GM23338 (cell line): Measurements from ENCODE around the gene BMAL1. TPM values are rescaled to one million over a fixed set of nuclear protein-coding genes. Genes with fewer than 3 reads are reported as not detected.

ENCODE experiments used
- ATAC-seq: fragments of 200-7000 bp; cut with Tn5 transposase; 3 replicates; pipeline ENCODE4 v1.9.1; 2020
- DNase-seq: peaks from one replicate; pipeline ENCODE4 v3.0.0-alpha.2; 2015; ENCODE audit warnings: low spot score
- H2AFZ ChIP-seq: fragments of 200-600 bp; sonication (generic); 2 replicates; pipeline ENCODE4 v1.8.0; 2016; ENCODE audit warnings: antibody characterized with exemption, mild to moderate bottlenecking, moderate library complexity
- H3F3A ChIP-seq: fragments of 200-600 bp; sonication (generic); replicated peaks from 2 replicates; pipeline ENCODE4 v1.8.0; 2017; ENCODE audit warnings: antibody characterized with exemption, mixed run types, low read depth
- H3K27ac ChIP-seq: fragments of 200-600 bp; sonication (generic); 2 replicates; pipeline ENCODE4 v1.6.1; 2016; ENCODE audit warnings: low read depth
- H3K27me3 ChIP-seq: fragments of 200-600 bp; sonication (generic); 2 replicates; pipeline ENCODE4 v1.8.0; 2016; ENCODE audit warnings: mild to moderate bottlenecking, mixed run types, moderate library complexity; ENCODE audit not compliant: insufficient read depth
- H3K36me3 ChIP-seq: fragments of 200-600 bp; sonication (generic); 2 replicates; pipeline ENCODE4 v1.8.0; 2016; ENCODE audit warnings: mild to moderate bottlenecking; ENCODE audit not compliant: insufficient read depth
- H3K4me1 ChIP-seq: fragments of 200-600 bp; sonication (generic); 2 replicates; pipeline ENCODE4 v1.8.0; 2016; ENCODE audit warnings: mild to moderate bottlenecking, moderate library complexity; ENCODE audit not compliant: insufficient read depth
- H3K4me2 ChIP-seq: fragments of 200-600 bp; sonication (generic); 2 replicates; pipeline ENCODE4 v1.7.1; 2017; ENCODE audit warnings: mixed run types
- H3K4me3 ChIP-seq: fragments of 200-600 bp; sonication (generic); 2 replicates; pipeline ENCODE4 v1.6.1; 2016; ENCODE audit warnings: mixed run types
- H3K79me2 ChIP-seq: fragments of 200-600 bp; sonication (generic); replicated peaks from 2 replicates; pipeline ENCODE4 v1.8.0; 2017; ENCODE audit warnings: mild to moderate bottlenecking; ENCODE audit not compliant: insufficient read depth
- H3K9me2 ChIP-seq: fragments of 200-600 bp; sonication (generic); 2 replicates; pipeline ENCODE4 v1.8.0; 2017; ENCODE audit not compliant: insufficient read depth
- H4K20me1 ChIP-seq: fragments of 200-600 bp; sonication (generic); replicated peaks from 2 replicates; pipeline ENCODE4 v1.8.0; 2017; ENCODE audit warnings: mild to moderate bottlenecking; ENCODE audit not compliant: insufficient read depth
- H3K27ac Mint-ChIP-seq: 2 replicates; pipeline ENCODE4 v1.8.0; 2020; ENCODE audit warnings: inconsistent platforms, mild to moderate bottlenecking, moderate library complexity, mixed read lengths
- H3K27me3 Mint-ChIP-seq: 3 replicates; pipeline ENCODE4 v1.8.0; 2022; ENCODE audit warnings: low read depth, mild to moderate bottlenecking, moderate library complexity, mixed read lengths, inconsistent platforms; ENCODE audit not compliant: insufficient read depth, poor library complexity
- H3K36me3 Mint-ChIP-seq: 3 replicates; pipeline ENCODE4 v1.8.0; 2021; ENCODE audit warnings: low read depth, mild to moderate bottlenecking, inconsistent platforms, moderate library complexity, mixed read lengths
- H3K4me1 Mint-ChIP-seq: 3 replicates; pipeline ENCODE4 v1.8.0; 2020; ENCODE audit warnings: mild to moderate bottlenecking, inconsistent platforms, mixed read lengths
- H3K4me3 Mint-ChIP-seq: 3 replicates; pipeline ENCODE4 v1.8.0; 2021; ENCODE audit warnings: moderate library complexity, mild to moderate bottlenecking, inconsistent platforms, mixed read lengths
- H3K9me3 Mint-ChIP-seq: 3 replicates; pipeline ENCODE4 v1.8.0; 2020; ENCODE audit warnings: moderate library complexity, mild to moderate bottlenecking, inconsistent platforms, mixed read lengths
- CREB1 ChIP-seq: fragments of 250-450 bp; sonication (Bioruptor Pico); IDR thresholded peaks from 2 replicates; pipeline ENCODE4 v1.5.0; 2020; ENCODE audit warnings: low read depth, mild to moderate bottlenecking, moderate library complexity
- CTCF ChIP-seq, 2 experiments: fragments of 200-600 bp in 1 of 2; sonication (generic) in 1 of 2; conservative IDR thresholded peaks; 2 replicates each; pipeline versions ENCODE4 v1.5.1 to v1.6.1; 2016 to 2017; ENCODE audit warnings: antibody characterized with exemption in 2 of 2, low read depth in 2 of 2, mild to moderate bottlenecking in 2 of 2, moderate library complexity in 1 of 2
- EZH2 ChIP-seq: fragments of 200-600 bp; sonication (generic); IDR thresholded peaks from one replicate; pipeline ENCODE4 v1.8.0; 2017; ENCODE audit warnings: antibody characterized with exemption, mild to moderate bottlenecking, low read depth; ENCODE audit not compliant: unreplicated experiment
- EZH2phosphoT487 ChIP-seq: fragments of 200-600 bp; sonication (generic); IDR thresholded peaks from one replicate; pipeline ENCODE4 v1.8.1; 2018; ENCODE audit warnings: antibody characterized with exemption; ENCODE audit not compliant: unreplicated experiment
- JUNB ChIP-seq: IDR thresholded peaks from one replicate; pipeline ENCODE4 v1.6.1; 2016; ENCODE audit warnings: antibody characterized with exemption; ENCODE audit not compliant: unreplicated experiment
- NANOG ChIP-seq: IDR thresholded peaks from 2 replicates; pipeline ENCODE4 v1.6.1; 2016; ENCODE audit warnings: antibody characterized with exemption, borderline replicate concordance
- POLR2AphosphoS5 ChIP-seq: IDR thresholded peaks from 2 replicates; pipeline ENCODE4 v1.6.1; 2016; ENCODE audit warnings: antibody characterized with exemption, low read depth
- REST ChIP-seq: IDR thresholded peaks from one replicate; pipeline ENCODE4 v1.6.1; 2018; ENCODE audit warnings: antibody characterized with exemption; ENCODE audit not compliant: unreplicated experiment
- STAT1 ChIP-seq: IDR thresholded peaks from one replicate; pipeline ENCODE4 v1.6.1; 2016; ENCODE audit warnings: antibody characterized with exemption; ENCODE audit not compliant: unreplicated experiment
- ZNF331 ChIP-seq: fragments of 250-450 bp; sonication (Bioruptor Pico); IDR thresholded peaks from 2 replicates; pipeline ENCODE4 v1.5.0; 2020; ENCODE audit warnings: low read depth, mild to moderate bottlenecking, moderate library complexity
- ZNF462 ChIP-seq: fragments of 250-450 bp; sonication (Bioruptor Pico); IDR thresholded peaks from 2 replicates; pipeline ENCODE4 v1.5.0; 2020; ENCODE audit warnings: mild to moderate bottlenecking, moderate library complexity
- polyA plus RNA-seq: library from polyadenylated mRNA; unstranded; fragments of >200 nt; fragmentation: Nextera tagmentation; extraction: Ambion mirVana; gene quantifications from 2 replicates; pipeline ENCODE4 v1.2.1, GENCODE V29; 2016
- total RNA-seq: library from RNA; depleted of rRNA; stranded (reverse); fragments of >200 nt; shearing (Covaris generic); gene quantifications from 2 replicates; pipeline ENCODE4 v1.2.3, GENCODE V29; 2014

BMAL1 gene
- total and polyA plus RNA-seq, 2 experiments from 2014 or later = 5.1 to 7.2 TPM

- Histone ChIP-seq H3K4me2 (no peak overlapping the region), H3K4me1 (no peaks in the 10 kb centered on the region), H3K27ac (no peak overlapping the region), H3K9me2 (0 out of 2 replicates have a peak, but pooled peaks cover 2% of the 10 kb centered on the region), H4K20me1 (no peaks in the 10 kb centered on the region), H3K27me3 (no peaks in the 10 kb centered on the region), H3K36me3 (no peaks in the 10 kb centered on the region), H3K79me2 (no peaks in the 10 kb centered on the region), H3F3A (no peaks in the 10 kb centered on the region), H2AFZ (no peak overlapping the region), H3K4me3 (no peak overlapping the region)
- Mint-ChIP-seq H3K4me1 (peaks cover 17% of the 10 kb centered on the region), H3K27me3 (peaks cover 7% of the 10 kb centered on the region), H3K36me3 (no peaks in the 10 kb centered on the region), H3K27ac (no peak overlapping the region), H3K9me3 (no peaks in the 10 kb centered on the region), H3K4me3 (no peak overlapping the region)
- DNase-seq = no peak
- ATAC-seq = no peak
- TF ChIP-seq EZH2phosphoT487 = no peak
- TF ChIP-seq STAT1 = no peak
Measured at GRCh38 chr11:13301522-13301921, 23.9 kb downstream of the BMAL1 start.

GRCh38 chr11:13302420-13302958 is 24.9 kb downstream of the BMAL1 start:
- Histone ChIP-seq H4K20me1 (no peaks in the 10 kb centered on the region), H3K4me3 (no peak overlapping the region), H3K27ac (no peak overlapping the region), H3K36me3 (no peaks in the 10 kb centered on the region), H3K9me2 (0 out of 2 replicates have a peak, but pooled peaks cover 2% of the 10 kb centered on the region), H2AFZ (no peak overlapping the region), H3F3A (no peaks in the 10 kb centered on the region), H3K27me3 (no peaks in the 10 kb centered on the region), H3K4me2 (no peak overlapping the region), H3K79me2 (no peaks in the 10 kb centered on the region), H3K4me1 (no peaks in the 10 kb centered on the region)
- Mint-ChIP-seq H3K36me3 (no peaks in the 10 kb centered on the region), H3K27me3 (peaks cover 7% of the 10 kb centered on the region), H3K9me3 (no peaks in the 10 kb centered on the region), H3K4me1 (peaks cover 11% of the 10 kb centered on the region), H3K4me3 (no peak overlapping the region), H3K27ac (no peak overlapping the region)
- ATAC-seq (no peak), DNase-seq (no peak)
- TF ChIP-seq REST (no peak), POLR2AphosphoS5 (no peak), NANOG (no peak), JUNB (no peak), STAT1 (no peak), EZH2 (no peak), CTCF (conservative IDR thresholded peaks at IDR 0.05; ENCODE audit: low read depth in 2 of 2) (no peak), ZNF462 (no peak), ZNF331 (CRISPR knock-in tag) (no peak), CREB1 (CRISPR knock-in tag) (no peak)
